PC-9 (cell line): ENCODE results near the gene LOC101059915.
A peak's percentile ranks its signal among the peaks of the same experiment; 100 is the strongest.

Experiments
- BruUV-seq: library from RNA; stranded (reverse); fragments of 400-500 nt; replicated peaks from 2 replicates; lab custom pipeline; 2021; lab: Mats Ljungman, UMichigan
- CTCF ChIA-PET: fragments of 300-600 bp; sonication (Branson Sonifier 250); formaldehyde crosslinking; loops from one replicate; lab custom pipeline; 2022; ENCODE audit warnings: antibody characterized with exemption; lab: Charles Lee
- POLR2A ChIA-PET: fragments of 300-600 bp; sonication (Branson Sonifier 250); formaldehyde crosslinking; loops from one replicate; lab custom pipeline; 2022; ENCODE audit warnings: antibody characterized with exemption; ENCODE audit not compliant: unreplicated experiment; lab: Charles Lee
- DNase-seq, 2 experiments: peaks; one replicate each; pipeline versions ENCODE4 v3.0.0 to v3.0.0-alpha.2; 2015 to 2022; ENCODE audit warnings: mixed read lengths in 1 of 2
- H2AFZ ChIP-seq: fragments of 200-600 bp; sonication (generic); 2 replicates; pipeline ENCODE4 v1.8.1; 2017; ENCODE audit warnings: antibody characterized with exemption
- H3F3A ChIP-seq: fragments of 200-600 bp; sonication (generic); 2 replicates; pipeline ENCODE4 v1.8.1; 2017; ENCODE audit warnings: antibody characterized with exemption, mild to moderate bottlenecking, low read depth; ENCODE audit not compliant: insufficient read depth
- H3K27ac ChIP-seq: fragments of 200-600 bp; sonication (generic); 2 replicates; pipeline ENCODE4 v1.6.1; 2016; ENCODE audit warnings: mixed run types
- H3K27me3 ChIP-seq: fragments of 200-600 bp; sonication (generic); 2 replicates; pipeline ENCODE4 v1.6.1; 2016; ENCODE audit warnings: low read depth, mixed run types; ENCODE audit not compliant: insufficient read depth
- H3K36me3 ChIP-seq: fragments of 200-600 bp; sonication (generic); 2 replicates; pipeline ENCODE4 v1.6.1; 2016; ENCODE audit warnings: low read depth, mixed run types
- H3K4me1 ChIP-seq: fragments of 200-600 bp; sonication (generic); replicated peaks from 2 replicates; pipeline ENCODE4 v1.6.1; 2016; ENCODE audit warnings: mixed run types; ENCODE audit not compliant: insufficient read depth
- H3K4me2 ChIP-seq: fragments of 200-600 bp; sonication (generic); 2 replicates; pipeline ENCODE4 v1.6.1; 2017; ENCODE audit warnings: mixed run types
- H3K4me3 ChIP-seq: fragments of 200-600 bp; sonication (generic); 2 replicates; pipeline ENCODE4 v1.6.1; 2016; ENCODE audit warnings: mixed run types
- H3K79me2 ChIP-seq: fragments of 200-600 bp; sonication (generic); 2 replicates; pipeline ENCODE4 v1.6.1; 2017; ENCODE audit warnings: low read depth, mixed run types
- H3K9me2 ChIP-seq: fragments of 200-600 bp; sonication (generic); 2 replicates; pipeline ENCODE4 v1.8.1; 2017; ENCODE audit warnings: mild to moderate bottlenecking; ENCODE audit not compliant: insufficient read depth
- H3K9me3 ChIP-seq: fragments of 200-600 bp; sonication (generic); 2 replicates; pipeline ENCODE4 v1.8.1; 2016; ENCODE audit warnings: low read depth; ENCODE audit not compliant: insufficient read depth
- H4K20me1 ChIP-seq: fragments of 200-600 bp; sonication (generic); 2 replicates; pipeline ENCODE4 v1.8.1; 2017; ENCODE audit not compliant: insufficient read depth
- EZH2 ChIP-seq: fragments of 200-600 bp; sonication (generic); IDR thresholded peaks from 2 replicates; pipeline ENCODE4 v1.8.0; 2017; ENCODE audit warnings: antibody characterized with exemption, low read depth
- intact Hi-C: fragments of 100-400 bp; cut with micrococcal nuclease; formaldehyde crosslinking; loops from one replicate; pipeline ENCODE4 v1.10.0; 2022; ENCODE audit not compliant: unreplicated experiment
- TF ChIP-seq, protein P1 (sequence below): fragments of 200-600 bp; sonication (generic); conservative IDR thresholded peaks from 2 replicates; pipeline ENCODE4 v1.6.1; 2017; ENCODE audit warnings: mixed run types, antibody characterized with exemption, mild to moderate bottlenecking, moderate library complexity

LOC101059915 gene

DNA sequence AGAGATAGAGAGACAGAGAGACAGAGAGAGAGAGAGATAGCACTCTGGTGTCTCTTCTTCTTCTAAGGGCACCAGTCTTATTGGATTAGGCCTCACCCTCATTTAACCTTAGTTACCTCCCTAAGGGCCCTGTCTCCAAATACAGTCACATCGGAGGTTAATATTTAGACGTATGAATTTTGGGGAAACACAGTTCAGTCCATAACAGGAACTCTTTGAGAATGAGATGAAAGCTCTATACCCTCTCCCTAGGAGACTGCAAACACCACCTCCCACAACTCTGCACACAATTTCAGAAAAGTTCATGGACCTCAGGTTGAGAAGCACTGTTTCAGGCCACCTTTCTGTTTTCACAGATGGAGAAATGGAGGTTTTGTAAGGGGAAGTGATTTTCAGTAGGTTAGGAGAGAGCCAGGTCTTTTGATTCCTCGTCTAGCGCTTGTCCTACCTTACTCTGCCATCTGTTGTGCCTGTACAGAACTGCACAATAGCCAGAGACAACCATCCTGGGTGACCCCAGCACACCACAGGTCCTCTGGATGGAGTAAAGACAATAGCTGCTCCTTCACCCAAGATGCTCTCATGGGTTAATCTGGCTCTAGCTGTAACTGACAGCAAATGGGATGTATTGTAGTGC, 16.9 kb upstream of the LOC101059915 start:
- intact Hi-C loops: loop anchor here (5.0 kb wide), 1 partner anchor 678 kb away; no protein-coding TSS in a partner anchor
- Histone ChIP-seq H3F3A (no peaks in the 10 kb centered on the region), H3K9me2 (no peaks in the 10 kb centered on the region), H3K4me2 (no peak overlapping the region), H3K27me3 (no peaks in the 10 kb centered on the region), H3K4me3 (no peak overlapping the region), H3K36me3 (no peaks in the 10 kb centered on the region), H4K20me1 (no peaks in the 10 kb centered on the region), H3K4me1 (no peaks in the 10 kb centered on the region), H3K9me3 (no peaks in the 10 kb centered on the region), H2AFZ (no peak overlapping the region), H3K27ac (no peak overlapping the region), H3K79me2 (no peaks in the 10 kb centered on the region)
- POLR2A ChIA-PET: no interaction called here
- no peak for TF ChIP-seq EZH2
- TF ChIP-seq, protein P1, sequence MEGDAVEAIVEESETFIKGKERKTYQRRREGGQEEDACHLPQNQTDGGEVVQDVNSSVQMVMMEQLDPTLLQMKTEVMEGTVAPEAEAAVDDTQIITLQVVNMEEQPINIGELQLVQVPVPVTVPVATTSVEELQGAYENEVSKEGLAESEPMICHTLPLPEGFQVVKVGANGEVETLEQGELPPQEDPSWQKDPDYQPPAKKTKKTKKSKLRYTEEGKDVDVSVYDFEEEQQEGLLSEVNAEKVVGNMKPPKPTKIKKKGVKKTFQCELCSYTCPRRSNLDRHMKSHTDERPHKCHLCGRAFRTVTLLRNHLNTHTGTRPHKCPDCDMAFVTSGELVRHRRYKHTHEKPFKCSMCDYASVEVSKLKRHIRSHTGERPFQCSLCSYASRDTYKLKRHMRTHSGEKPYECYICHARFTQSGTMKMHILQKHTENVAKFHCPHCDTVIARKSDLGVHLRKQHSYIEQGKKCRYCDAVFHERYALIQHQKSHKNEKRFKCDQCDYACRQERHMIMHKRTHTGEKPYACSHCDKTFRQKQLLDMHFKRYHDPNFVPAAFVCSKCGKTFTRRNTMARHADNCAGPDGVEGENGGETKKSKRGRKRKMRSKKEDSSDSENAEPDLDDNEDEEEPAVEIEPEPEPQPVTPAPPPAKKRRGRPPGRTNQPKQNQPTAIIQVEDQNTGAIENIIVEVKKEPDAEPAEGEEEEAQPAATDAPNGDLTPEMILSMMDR: no peak
- BruUV-seq: no TSS peak
- DNase-seq: no peak
- CTCF ChIA-PET: interaction anchor here (0.6 kb wide), 1 partner anchor 79 kb away, joined by 4 read pairs; no protein-coding TSS in a partner anchor

GRCh38 chrX:71652405-71652804, 14.9 kb upstream of the LOC101059915 start:
- Histone ChIP-seq H3K9me3 (no peaks in the 10 kb centered on the region), H2AFZ (no peak overlapping the region), H3F3A (no peaks in the 10 kb centered on the region), H3K4me3 (no peak overlapping the region), H3K4me1 (no peaks in the 10 kb centered on the region), H3K27ac (no peak overlapping the region), H3K4me2 (no peak overlapping the region), H3K9me2 (no peaks in the 10 kb centered on the region), H3K79me2 (no peaks in the 10 kb centered on the region), H3K36me3 (no peaks in the 10 kb centered on the region), H3K27me3 (0 out of 2 replicates have a peak, but pooled peaks cover 6% of the 10 kb centered on the region), H4K20me1 (no peaks in the 10 kb centered on the region)
- POLR2A ChIA-PET: interaction anchor here (0.7 to 0.8 kb wide), 2 partner anchors 101 to 286 kb away, joined by 3 to 4 read pairs; partner anchors contain the start of gene TAF1
- no peak for TF ChIP-seq EZH2
- TF ChIP-seq, protein P1: peak; percentile 76
- CTCF ChIA-PET: interaction anchor here (0.5 to 0.6 kb wide), 3 partner anchors 585 to 883 kb away, joined by 3 to 4 read pairs (median 3); partner anchors contain the start of gene SNX12
- intact Hi-C loops: loop anchor here (5.0 kb wide), 1 partner anchor 680 kb away; no protein-coding TSS in a partner anchor
- peak in 1 of 2 experiments; percentile 18 for DNase-seq
- BruUV-seq: no TSS peak

DNA sequence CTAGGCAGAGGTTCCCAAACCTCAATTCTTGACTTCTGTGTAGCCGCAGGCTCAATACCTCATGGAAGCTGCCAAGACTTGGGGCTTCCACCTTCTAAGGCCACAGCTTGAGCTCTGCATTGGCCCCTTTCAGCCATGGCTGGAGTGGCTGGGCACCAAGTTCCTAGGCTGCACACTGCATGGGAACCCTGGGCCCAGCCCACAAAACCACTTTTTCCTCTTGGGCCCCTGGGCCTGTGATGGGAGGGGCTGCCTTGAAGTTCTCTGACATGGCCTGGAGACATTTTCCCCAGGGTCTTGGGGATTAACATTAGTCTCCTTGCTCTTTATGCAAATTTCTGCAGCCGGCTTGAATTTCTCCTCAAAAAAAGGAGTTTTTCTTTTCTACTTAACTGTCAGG, 14.0 kb upstream of the LOC101059915 start:
- CTCF ChIA-PET: no interaction called here

More for the DNA sequence above, 14.0 kb upstream of the LOC101059915 start:
- Histone ChIP-seq H2AFZ (no peak overlapping the region), H3K4me3 (no peak overlapping the region), H3K4me1 (no peaks in the 10 kb centered on the region), H4K20me1 (no peaks in the 10 kb centered on the region), H3K27ac (no peak overlapping the region), H3K79me2 (no peaks in the 10 kb centered on the region), H3K9me2 (no peaks in the 10 kb centered on the region), H3K27me3 (peaks cover 8% of the 10 kb centered on the region), H3K4me2 (no peak overlapping the region), H3K36me3 (no peaks in the 10 kb centered on the region), H3K9me3 (no peaks in the 10 kb centered on the region), H3F3A (no peaks in the 10 kb centered on the region)
- no TSS peak for BruUV-seq
- intact Hi-C loops: loop anchor here (5.0 kb wide), 1 partner anchor 681 kb away; no protein-coding TSS in a partner anchor
- TF ChIP-seq, protein P1: no peak
- TF ChIP-seq EZH2: no peak
- POLR2A ChIA-PET: no interaction called here
- DNase-seq: no peak
